H1 (cell line): ENCODE data around the gene BRPF3. TPM values are rescaled to one million over a fixed set of nuclear protein-coding genes. Genes with fewer than 3 reads are reported as not detected.
A peak's percentile ranks its signal among the peaks of the same experiment; 100 is the strongest.

ENCODE experiments used
- CTCF ChIA-PET: fragments of 300-600 bp; sonication (Branson Sonifier 250); formaldehyde crosslinking; loops from one replicate; lab custom pipeline; 2021; ENCODE audit not compliant: partially characterized antibody; lab: Charles Lee
- POLR2A ChIA-PET: fragments of 300-600 bp; sonication (Branson Sonifier 250); formaldehyde crosslinking; loops from one replicate; lab custom pipeline; 2021; ENCODE audit warnings: inconsistent platforms; ENCODE audit not compliant: partially characterized antibody; lab: Charles Lee
- DNase-seq, 2 experiments: peaks; one replicate each; pipeline versions ENCODE4 v3.0.0 to v3.0.0-alpha.2; 2010 to 2022; ENCODE audit warnings: low spot score in 2 of 2, low read depth in 1 of 2, mixed read lengths in 1 of 2
- FAIRE-seq: peaks from 2 replicates; lab custom pipeline; 2011; peaks lifted over from hg19 to GRCh38; lab: Jason Lieb, UNC
- H2AFZ ChIP-seq: 2 replicates; pipeline ENCODE4 v1.8.1; 2012; ENCODE audit warnings: low read length, inconsistent platforms
- H2AK5ac ChIP-seq: 2 replicates; pipeline ENCODE4 v1.6.1; 2013; ENCODE audit warnings: low read depth, low read length
- H2BK120ac ChIP-seq: replicated peaks from 2 replicates; pipeline ENCODE3; 2013; ENCODE audit warnings: low read depth, low read length, inconsistent platforms
- H2BK12ac ChIP-seq: 2 replicates; pipeline ENCODE4 v1.6.1; 2013; ENCODE audit warnings: low read depth, low read length
- H2BK15ac ChIP-seq: 2 replicates; pipeline ENCODE4 v1.6.1; 2013; ENCODE audit warnings: low read length
- H2BK20ac ChIP-seq: 2 replicates; pipeline ENCODE4 v1.6.1; 2013; ENCODE audit warnings: low read length
- H2BK5ac ChIP-seq: 2 replicates; pipeline ENCODE4 v1.6.1; 2013; ENCODE audit warnings: low read depth, low read length
- H3K14ac ChIP-seq: 2 replicates; pipeline ENCODE4 v1.6.1; 2013; ENCODE audit warnings: inconsistent platforms; ENCODE audit not compliant: insufficient read length
- H3K18ac ChIP-seq: 2 replicates; pipeline ENCODE4 v1.6.1; 2013; ENCODE audit warnings: low read length; ENCODE audit errors: extremely low read depth
- H3K23ac ChIP-seq: 2 replicates; pipeline ENCODE4 v1.6.1; 2013; ENCODE audit warnings: inconsistent platforms; ENCODE audit not compliant: insufficient read length
- H3K23me2 ChIP-seq: 2 replicates; pipeline ENCODE4 v1.6.1; 2013; ENCODE audit warnings: low read depth, low read length
- H3K27ac ChIP-seq: 2 replicates; pipeline ENCODE4 v1.6.1; 2011; ENCODE audit warnings: low read depth, low read length, inconsistent platforms
- H3K27me3 ChIP-seq, 4 experiments: replicated peaks in 1 of 4; 1 replicate in 1 of 4; 2 replicates in 3 of 4; pipeline versions ENCODE4 v1.6.1 to v1.8.1; 2011 to 2013; ENCODE audit warnings: low read length in 3 of 4, mild to moderate bottlenecking in 3 of 4, inconsistent platforms in 2 of 4, mixed read lengths in 2 of 4, moderate library complexity in 1 of 4; ENCODE audit not compliant: control insufficient read depth in 3 of 4, insufficient read depth in 3 of 4; ENCODE audit errors: extremely low read depth in 1 of 4
- H3K36me3 ChIP-seq, 4 experiments: 2 replicates each; pipeline versions ENCODE4 v1.6.1 to v1.8.1; 2011 to 2013; ENCODE audit warnings: mild to moderate bottlenecking in 4 of 4, low read length in 3 of 4, moderate library complexity in 2 of 4, control low read depth in 1 of 4, inconsistent platforms in 1 of 4; ENCODE audit not compliant: insufficient read depth in 4 of 4, control insufficient read depth in 2 of 4
- H3K4ac ChIP-seq: replicated peaks from 2 replicates; pipeline ENCODE3; 2013; ENCODE audit warnings: low read length, low read depth, mixed read lengths, inconsistent platforms; ENCODE audit not compliant: insufficient read length
- H3K4me1 ChIP-seq, 4 experiments: replicated peaks in 1 of 4; 1 replicate in 1 of 4; 2 replicates in 3 of 4; pipeline versions ENCODE4 v1.6.1 to v1.8.1; 2011 to 2013; ENCODE audit warnings: low read length in 3 of 4, inconsistent platforms in 2 of 4, mixed read lengths in 1 of 4; ENCODE audit not compliant: insufficient read depth in 4 of 4, control insufficient read depth in 3 of 4
- H3K4me2 ChIP-seq, 2 experiments: 2 replicates each; pipeline versions ENCODE4 v1.6.1 to v1.8.1; 2011 to 2013; ENCODE audit warnings: low read depth in 2 of 2, low read length in 2 of 2, control low read depth in 1 of 2, inconsistent platforms in 1 of 2, mild to moderate bottlenecking in 1 of 2; ENCODE audit not compliant: insufficient read depth in 1 of 2
- H3K4me3 ChIP-seq, 4 experiments: fragments of 200-600, 300-600 bp in 1 of 4; sonication (generic), shearing (Covaris generic), sonication (Bioruptor Twin) in 1 of 4; 2 replicates each; pipeline versions ENCODE4 v1.5.1 to v1.8.1; 2011 to 2016; ENCODE audit warnings: low read length in 4 of 4, low read depth in 3 of 4, control low read depth in 2 of 4, inconsistent platforms in 2 of 4, mild to moderate bottlenecking in 2 of 4, mixed read lengths in 1 of 4, moderate library complexity in 1 of 4; ENCODE audit not compliant: insufficient read depth in 2 of 4; ENCODE audit errors: extremely low read depth in 1 of 4
- H3K56ac ChIP-seq: replicated peaks from 2 replicates; pipeline ENCODE3; 2013; ENCODE audit warnings: low read depth, mild to moderate bottlenecking, mixed read lengths, low read length, inconsistent platforms; ENCODE audit not compliant: insufficient read length
- H3K79me1 ChIP-seq: 2 replicates; pipeline ENCODE4 v1.6.1; 2013; ENCODE audit warnings: low read depth, low read length, control low read depth
- H3K79me2 ChIP-seq, 2 experiments: 2 replicates each; pipeline versions ENCODE4 v1.6.1 to v1.8.1; 2012 to 2013; ENCODE audit warnings: low read length in 2 of 2, mild to moderate bottlenecking in 2 of 2, inconsistent platforms in 1 of 2; ENCODE audit not compliant: insufficient read depth in 2 of 2, control insufficient read depth in 1 of 2
- H3K9ac ChIP-seq, 4 experiments: replicated peaks in 1 of 4; 1 replicate in 1 of 4; 2 replicates in 3 of 4; pipeline versions ENCODE4 v1.6.1 to v1.8.1; 2011 to 2013; ENCODE audit warnings: low read depth in 3 of 4, low read length in 3 of 4, control low read depth in 2 of 4, mild to moderate bottlenecking in 2 of 4, moderate library complexity in 2 of 4, inconsistent platforms in 1 of 4; ENCODE audit errors: extremely low read depth in 1 of 4
- H3K9me3 ChIP-seq, 2 experiments: 2 replicates each; pipeline versions ENCODE4 v1.6.1 to v1.8.1; 2012 to 2013; ENCODE audit warnings: mild to moderate bottlenecking in 2 of 2, moderate library complexity in 2 of 2, control low read depth in 1 of 2, inconsistent platforms in 1 of 2, low read depth in 1 of 2, low read length in 1 of 2, mixed read lengths in 1 of 2; ENCODE audit not compliant: insufficient read depth in 2 of 2
- H4K20me1 ChIP-seq, 2 experiments: replicated peaks in 1 of 2; 2 replicates each; pipeline versions ENCODE3 to v1.8.1; 2011 to 2013; ENCODE audit warnings: inconsistent platforms in 2 of 2, low read length in 2 of 2, mild to moderate bottlenecking in 1 of 2; ENCODE audit not compliant: insufficient read depth in 2 of 2, control insufficient read depth in 1 of 2
- H4K5ac ChIP-seq: 2 replicates; pipeline ENCODE4 v1.6.1; 2013; ENCODE audit warnings: low read length, low read depth, mixed read lengths, inconsistent platforms; ENCODE audit not compliant: insufficient read length
- H4K8ac ChIP-seq: 2 replicates; pipeline ENCODE4 v1.8.0; 2013; ENCODE audit warnings: mild to moderate bottlenecking, moderate library complexity, low read length, inconsistent platforms; ENCODE audit not compliant: insufficient read depth; ENCODE audit errors: extremely low read depth
- H4K91ac ChIP-seq: replicated peaks from 2 replicates; pipeline ENCODE3; 2013; ENCODE audit warnings: low read length, mixed read lengths, inconsistent platforms; ENCODE audit not compliant: insufficient read length
- ASH2L ChIP-seq: fragments of 200-600, 300-600 bp; sonication (generic); IDR thresholded peaks from one replicate; pipeline ENCODE4 v1.7.1; 2017; ENCODE audit warnings: low read length
- BCL11A ChIP-seq, 2 experiments: IDR thresholded peaks; one replicate each; pipeline ENCODE4 v1.6.1; 2011; ENCODE audit warnings: low read depth in 2 of 2, low read length in 2 of 2, mild to moderate bottlenecking in 2 of 2
- MAFK ChIP-seq: IDR thresholded peaks from 2 replicates; pipeline ENCODE4 v1.6.1; 2012; ENCODE audit warnings: low read depth, mild to moderate bottlenecking, improper control_type of control experiment, low read length
- MAX ChIP-seq: IDR thresholded peaks from 2 replicates; pipeline ENCODE4 v1.6.1; 2012; ENCODE audit warnings: inconsistent platforms
- POLR2A ChIP-seq, 2 experiments: IDR thresholded peaks; 1 replicate in 1 of 2; 2 replicates in 1 of 2; pipeline ENCODE4 v1.6.1; 2011; ENCODE audit warnings: low read depth in 2 of 2, low read length in 2 of 2, mild to moderate bottlenecking in 2 of 2; ENCODE audit errors: control extremely low read depth in 1 of 2
- RNF2 ChIP-seq: fragments of 200-900, 300-1000 bp; sonication (generic); IDR thresholded peaks from 2 replicates; pipeline ENCODE4 v1.7.1; 2016; ENCODE audit warnings: borderline replicate concordance, low read depth, mild to moderate bottlenecking, antibody characterized with exemption, low read length; ENCODE audit not compliant: poor library complexity, severe bottlenecking; ENCODE audit errors: missing control alignments
- RXRA ChIP-seq: IDR thresholded peaks from 2 replicates; pipeline ENCODE4 v1.6.1; 2011; ENCODE audit warnings: low read depth, mild to moderate bottlenecking, low read length, moderate library complexity; ENCODE audit not compliant: insufficient read depth
- SIN3A ChIP-seq, 2 experiments: IDR thresholded peaks in 1 of 2; conservative IDR thresholded peaks in 1 of 2; 2 replicates each; pipeline ENCODE4 v1.6.1; 2011 to 2012; ENCODE audit warnings: low read length in 2 of 2, improper control_type of control experiment in 1 of 2, low read depth in 1 of 2, mild to moderate bottlenecking in 1 of 2
- WGBS, 2 experiments: shearing (Covaris generic) in 1 of 2; methylation state at CpG; one replicate each; pipeline versions ENCODE4 v1.1.6 to v1.1.7; 2013 to 2015; ENCODE audit warnings: low lambda C conversion rate in 2 of 2, mixed read lengths in 2 of 2, inconsistent platforms in 1 of 2, low coverage in 1 of 2, missing lambda C conversion rate in 1 of 2; ENCODE audit not compliant: insufficient replicate concordance in 2 of 2, insufficient coverage in 1 of 2, insufficient read length in 1 of 2; ENCODE audit errors: extremely low coverage in 1 of 2, missing lambda C conversion rate in 1 of 2; 5-methylcytosine and 5-hydroxymethylcytosine counted together
- polyA plus RNA-seq, 7 experiments: library from polyadenylated mRNA; depleted of rRNA in 3 of 7; stranded (reverse) in 5 of 7; unstranded in 2 of 7; fragments of >200 nt in 5 of 7; fragments of 200-250 nt in 2 of 7; gene quantifications; 1 replicate in 5 of 7; 2 replicates in 1 of 7; 4 replicates in 1 of 7; pipeline versions ENCODE4 v1.2.1 to v1.2.3, GENCODE V29; 2011 to 2013; ENCODE audit warnings: missing spikeins in 2 of 7, mixed read lengths in 2 of 7
- total RNA-seq: library from RNA; stranded (reverse); fragmentation: NEBNext Ultra II Directional; extraction: Animal tissue kit (Norgen Biotek cat#: 25700); gene quantifications from 2 replicates; pipeline ENCODE4 v1.2.1, GENCODE V29; 2021

The BRPF3 gene
- total and polyA plus RNA-seq, 2 of the 8 experiments (the other 6 are each of a cell fraction or from before 2014, with no cell fraction given), result 26.0 to 37.5 TPM

GRCh38 chr6:36195471-36196112, 952 bp upstream of the BRPF3 start:
- FAIRE-seq, result no peak
- 7% methylated on average over 8 of the region's 8 CpGs; no CpG with 5 or more reads in 1 of the 2 experiments for WGBS, 2 experiments
- H2AFZ ChIP-seq, result peak overlapping the region; percentile 93

More at GRCh38 chr6:36195471-36196112, 952 bp upstream of the BRPF3 start:
- H3K4me1 ChIP-seq, result peaks cover 0 to 6% (median 1%) of the 10 kb centered on the region in 4 experiments; a peak in 4 of 7 replicates
- TF ChIP-seq BCL11A (IDR thresholded peaks at IDR 0.05; ENCODE audit: low read depth in 2 of 2, low read length in 2 of 2), result no peak
- no peak for TF ChIP-seq MAX
- TF ChIP-seq MAFK, result no peak
- no peak for TF ChIP-seq ASH2L
- 0 out of 4 replicates have a peak, but pooled peaks of 1 of the 2 experiments have one; percentile 6 for TF ChIP-seq SIN3A (conservative IDR thresholded peaks at IDR 0.05 in 1 of 2, IDR thresholded peaks at IDR 0.05 in 1 of 2; ENCODE audit: low read depth in 1 of 2, low read length in 2 of 2)
- no peak for TF ChIP-seq POLR2A (IDR thresholded peaks at IDR 0.05; ENCODE audit: control extremely low read depth in 1 of 2, low read depth in 2 of 2, low read length in 2 of 2)
- no peak for TF ChIP-seq RNF2
- TF ChIP-seq RXRA, result no peak
- TF ChIP-seq, all 59 proteins: peak for 1
- peak overlapping the region; percentile 93 for H4K5ac ChIP-seq
- H3K27me3 ChIP-seq, result no peaks in the 10 kb centered on the region
- H3K4ac ChIP-seq, result no peak overlapping the region
- peaks cover 6% of the 10 kb centered on the region; the same call in 1 of the 2 replicates for H3K23me2 ChIP-seq
- no peak overlapping the region for H3K56ac ChIP-seq
- no peak overlapping the region for H2BK120ac ChIP-seq
- no peak overlapping the region for H2BK15ac ChIP-seq
- no peak overlapping the region for H3K23ac ChIP-seq
- peak overlapping the region; percentile 95; the same call in 1 of the 2 replicates for H4K8ac ChIP-seq
- H2BK20ac ChIP-seq, result no peak overlapping the region
- H3K4me2 ChIP-seq, result peak overlapping the region; percentile 89 to 99
- peak overlapping the region; percentile 72 for H2BK5ac ChIP-seq
- no peak overlapping the region for H3K14ac ChIP-seq
- CTCF ChIA-PET, result interaction anchor here (0.6 to 2.0 kb wide), 10 partner anchors 15 to 1108 kb away, joined by 3 to 16 read pairs (median 4); no protein-coding TSS in a partner anchor
- peak overlapping the region in 3 of 4 experiments; percentile 62 to 88 (median 76); a peak in 5 of 7 replicates for H3K9ac ChIP-seq
- POLR2A ChIA-PET, result interaction anchor here (0.7 to 1.0 kb wide), 3 partner anchors 50 to 108 kb away, joined by 3 to 5 read pairs (median 5); no protein-coding TSS in a partner anchor
- H3K18ac ChIP-seq, result peak overlapping the region; percentile 75; the same call in 1 of the 2 replicates
- DNase-seq, result no peak
- H3K27ac ChIP-seq, result peak overlapping the region; percentile 86; the same call in 1 of the 2 replicates
- H2BK12ac ChIP-seq, result peak overlapping the region; percentile 21; the same call in 1 of the 2 replicates
- peaks cover 0 to 2% of the 10 kb centered on the region in 2 experiments for H4K20me1 ChIP-seq
- H3K79me2 ChIP-seq, result peaks cover 0 to 31% of the 10 kb centered on the region in 2 experiments; a peak in 3 of 4 replicates
- H3K79me1 ChIP-seq, result peaks cover 12% of the 10 kb centered on the region; the same call in 1 of the 2 replicates
- H2AK5ac ChIP-seq, result no peak overlapping the region
- peak overlapping the region; percentile 68 to 91 (median 86) for H3K4me3 ChIP-seq
- H3K36me3 ChIP-seq, result peaks cover 2 to 6% (median 3%) of the 10 kb centered on the region in 4 experiments
- no peaks in the 10 kb centered on the region for H3K9me3 ChIP-seq
- no peak overlapping the region for H4K91ac ChIP-seq
